Measurements from ENCODE around the gene CXCR6.

GRCh38 chr3:45927881-45928280 is 15.4 kb upstream of the CXCR6 start:
- no peak for TF ChIP-seq POLR2A (IDR thresholded peaks at IDR 0.05; ENCODE audit: low read length)
- no peak for TF ChIP-seq GATA1 (IDR thresholded peaks at IDR 0.05; ENCODE audit: low read depth, low read length)
